ENCODE measurements around the gene MED15. TPM values are rescaled to one million over a fixed set of nuclear protein-coding genes. Genes with fewer than 3 reads are reported as not detected.
"Not testable (repeated sequence)": the region's sequence is repeated elsewhere in the genome, so short reads cannot be mapped to it uniquely, and the experiment has no call there.

MED15 gene
- total RNA-seq, 1 donor from 2014 or later: 11.4 TPM

DNA sequence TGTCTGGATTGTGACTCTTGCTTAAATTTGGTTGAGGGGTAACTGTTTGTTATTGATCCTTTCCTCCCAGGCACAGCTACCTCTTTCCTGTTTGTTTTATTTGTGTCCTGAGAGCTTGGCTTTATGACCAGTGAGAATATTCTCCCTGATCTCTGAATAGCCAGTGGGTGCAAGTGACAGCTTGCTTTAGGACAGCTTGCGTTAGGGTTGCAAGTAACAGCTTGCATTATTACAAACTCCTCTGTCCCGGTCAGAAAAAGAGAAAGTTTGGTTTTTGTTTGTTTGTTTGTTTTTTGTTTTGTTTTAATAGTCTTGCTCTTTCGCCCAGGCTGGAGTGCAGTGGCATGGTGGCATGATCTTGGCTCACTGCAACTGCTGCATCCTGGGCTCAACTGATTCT is 8.5 kb upstream of the MED15 start:
- TF ChIP-seq, protein P1, sequence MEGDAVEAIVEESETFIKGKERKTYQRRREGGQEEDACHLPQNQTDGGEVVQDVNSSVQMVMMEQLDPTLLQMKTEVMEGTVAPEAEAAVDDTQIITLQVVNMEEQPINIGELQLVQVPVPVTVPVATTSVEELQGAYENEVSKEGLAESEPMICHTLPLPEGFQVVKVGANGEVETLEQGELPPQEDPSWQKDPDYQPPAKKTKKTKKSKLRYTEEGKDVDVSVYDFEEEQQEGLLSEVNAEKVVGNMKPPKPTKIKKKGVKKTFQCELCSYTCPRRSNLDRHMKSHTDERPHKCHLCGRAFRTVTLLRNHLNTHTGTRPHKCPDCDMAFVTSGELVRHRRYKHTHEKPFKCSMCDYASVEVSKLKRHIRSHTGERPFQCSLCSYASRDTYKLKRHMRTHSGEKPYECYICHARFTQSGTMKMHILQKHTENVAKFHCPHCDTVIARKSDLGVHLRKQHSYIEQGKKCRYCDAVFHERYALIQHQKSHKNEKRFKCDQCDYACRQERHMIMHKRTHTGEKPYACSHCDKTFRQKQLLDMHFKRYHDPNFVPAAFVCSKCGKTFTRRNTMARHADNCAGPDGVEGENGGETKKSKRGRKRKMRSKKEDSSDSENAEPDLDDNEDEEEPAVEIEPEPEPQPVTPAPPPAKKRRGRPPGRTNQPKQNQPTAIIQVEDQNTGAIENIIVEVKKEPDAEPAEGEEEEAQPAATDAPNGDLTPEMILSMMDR (IDR thresholded peaks at IDR 0.05): no peak
- TF ChIP-seq EZH2 (IDR thresholded peaks at IDR 0.05) (no peak), EZH2phosphoT487 (IDR thresholded peaks at IDR 0.05) (no peak)
- Histone ChIP-seq H2AFZ (replicated peaks) (no peak overlapping the region), H3K9me3 (ENCODE audit: low read depth) (no peaks in the 10 kb centered on the region), H3K9ac (no peak overlapping the region), H4K20me1 (ENCODE audit: low read depth) (peaks cover 13% of the 10 kb centered on the region), H3K4me2 (no peak overlapping the region), H3K4me1 (peaks cover 16% of the 10 kb centered on the region), H3K79me2 (ENCODE audit: low read depth) (peaks cover 25% of the 10 kb centered on the region), H3K27me3 (peaks cover 13% of the 10 kb centered on the region), H3F3A (ENCODE audit: low read depth) (peaks cover 6% of the 10 kb centered on the region), H3K27ac (no peak overlapping the region), H3K36me3 (no peaks in the 10 kb centered on the region), H3K4me3 (no peak overlapping the region)
- no peak overlapping the region for H3K27ac Mint-ChIP-seq
- H3K36me3 Mint-ChIP-seq: peaks cover 13% of the 10 kb centered on the region
- H3K4me3 Mint-ChIP-seq: no peak overlapping the region
- no peaks in the 10 kb centered on the region for H3K9me3 Mint-ChIP-seq
- no peaks in the 10 kb centered on the region for H3K27me3 Mint-ChIP-seq (ENCODE audit: insufficient read depth, low read depth)
- no peak for DNase-seq (ENCODE audit: low spot score)
- peaks cover 16% of the 10 kb centered on the region for H3K4me1 Mint-ChIP-seq

DNA sequence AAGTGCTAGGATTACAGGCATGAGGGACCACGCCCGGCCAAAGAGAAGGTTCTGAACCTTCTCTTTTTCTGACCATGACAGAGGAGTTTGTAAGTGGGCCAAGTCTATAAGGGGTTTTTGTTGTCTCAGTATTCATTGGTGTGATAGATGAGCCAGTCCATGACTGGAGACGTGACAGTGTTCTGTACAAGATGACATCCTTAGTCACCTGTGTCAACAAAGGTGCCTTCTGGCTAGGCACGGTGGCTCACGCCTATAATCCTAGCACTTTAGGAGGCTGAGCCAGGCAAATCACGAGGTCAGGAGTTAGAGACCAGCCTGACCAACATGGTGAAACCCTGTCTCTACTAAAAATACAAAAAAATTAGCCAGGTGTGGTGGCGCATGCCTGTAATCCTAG is 7.6 kb upstream of the MED15 start:
- Histone ChIP-seq H3K9me3 (ENCODE audit: low read depth) (no peaks in the 10 kb centered on the region), H3K4me3 (no peak overlapping the region), H3K79me2 (ENCODE audit: low read depth) (peaks cover 16% of the 10 kb centered on the region), H4K20me1 (ENCODE audit: low read depth) (peaks cover 5% of the 10 kb centered on the region), H3K4me1 (peaks cover 9% of the 10 kb centered on the region), H3K9ac (no peak overlapping the region), H3K36me3 (no peaks in the 10 kb centered on the region), H3K27me3 (peaks cover 4% of the 10 kb centered on the region), H2AFZ (replicated peaks) (no peak overlapping the region), H3K27ac (no peak overlapping the region), H3F3A (ENCODE audit: low read depth) (peaks cover 6% of the 10 kb centered on the region), H3K4me2 (no peak overlapping the region)
- H3K27me3 Mint-ChIP-seq (ENCODE audit: insufficient read depth, low read depth): peaks cover 2% of the 10 kb centered on the region
- H3K36me3 Mint-ChIP-seq: peaks cover 13% of the 10 kb centered on the region
- no peak for DNase-seq (ENCODE audit: low spot score)
- H3K27ac Mint-ChIP-seq: no peak overlapping the region
- H3K9me3 Mint-ChIP-seq: no peaks in the 10 kb centered on the region
- TF ChIP-seq EZH2 (IDR thresholded peaks at IDR 0.05) (no peak), EZH2phosphoT487 (IDR thresholded peaks at IDR 0.05) (no peak)
- TF ChIP-seq, protein P1 (IDR thresholded peaks at IDR 0.05): no peak
- peaks cover 12% of the 10 kb centered on the region for H3K4me1 Mint-ChIP-seq
- H3K4me3 Mint-ChIP-seq: no peak overlapping the region

- TF ChIP-seq, protein P1 (IDR thresholded peaks at IDR 0.05): no peak
- TF ChIP-seq EZH2phosphoT487 (IDR thresholded peaks at IDR 0.05) (no peak), EZH2 (IDR thresholded peaks at IDR 0.05) (no peak)
- Histone ChIP-seq H2AFZ (replicated peaks) (no peak overlapping the region), H4K20me1 (ENCODE audit: low read depth) (peaks cover 7% of the 10 kb centered on the region), H3K27ac (no peak overlapping the region), H3K4me1 (peaks cover 6% of the 10 kb centered on the region), H3K9ac (no peak overlapping the region), H3F3A (ENCODE audit: low read depth) (peaks cover 5% of the 10 kb centered on the region), H3K79me2 (ENCODE audit: low read depth) (peaks cover 13% of the 10 kb centered on the region), H3K36me3 (no peaks in the 10 kb centered on the region), H3K4me2 (no peak overlapping the region), H3K4me3 (no peak overlapping the region), H3K27me3 (no peaks in the 10 kb centered on the region), H3K9me3 (ENCODE audit: low read depth) (no peaks in the 10 kb centered on the region)
- Mint-ChIP-seq H3K27ac (peak overlapping the region; percentile 37), H3K4me3 (peak overlapping the region; percentile 27), H3K4me1 (peaks cover 14% of the 10 kb centered on the region), H3K36me3 (peaks cover 10% of the 10 kb centered on the region), H3K27me3 (ENCODE audit: insufficient read depth, low read depth) (peaks cover 2% of the 10 kb centered on the region), H3K9me3 (no peaks in the 10 kb centered on the region)
- no peak for DNase-seq (ENCODE audit: low spot score)
Observed at GRCh38 chr22:20503816-20504215, 3.6 kb upstream of the MED15 start.

DNA sequence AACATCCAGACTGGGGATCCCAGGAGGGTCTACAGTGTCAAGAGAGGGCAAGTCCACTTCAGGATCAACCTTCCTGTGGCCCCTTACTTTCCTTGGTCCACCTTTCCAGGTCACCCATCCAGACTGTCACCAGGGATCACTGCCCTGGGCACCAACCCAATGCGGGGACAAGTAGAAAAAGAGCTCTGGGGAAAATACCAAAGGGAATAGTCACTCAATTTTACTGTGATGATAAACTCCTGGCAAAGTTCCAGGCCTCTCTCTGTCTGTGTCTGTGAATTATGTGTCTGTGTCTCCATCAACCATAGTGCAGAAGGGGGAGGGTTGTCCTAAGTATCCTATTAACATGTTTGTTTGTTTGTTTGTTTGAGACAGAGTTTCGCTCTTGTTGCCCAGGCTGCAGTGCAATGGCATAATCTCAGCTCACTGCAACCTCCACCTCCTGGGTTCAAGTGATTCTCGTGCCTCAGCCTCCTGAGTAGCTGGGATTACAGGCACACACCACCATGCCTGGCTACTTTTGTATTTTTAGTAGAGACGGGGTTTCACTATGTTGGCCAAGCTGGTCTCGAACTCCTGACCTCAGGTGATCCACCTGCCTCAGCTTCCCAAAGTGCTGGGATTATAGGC is 3.0 kb upstream of the MED15 start:
- peak overlapping the region; percentile 37 for H3K27ac Mint-ChIP-seq
- H3K4me3 ChIP-seq; H3K9me3 ChIP-seq (ENCODE audit: low read depth); H2AFZ ChIP-seq (replicated peaks); H3K9ac ChIP-seq; H3K9me3 Mint-ChIP-seq; H3F3A ChIP-seq (ENCODE audit: low read depth); H3K36me3 Mint-ChIP-seq; H3K27me3 ChIP-seq; H3K4me2 ChIP-seq; H3K27me3 Mint-ChIP-seq (ENCODE audit: insufficient read depth, low read depth); DNase-seq (ENCODE audit: low spot score); H3K36me3 ChIP-seq; H3K27ac ChIP-seq: not testable (repeated sequence)
- peak overlapping the region; percentile 27 for H3K4me3 Mint-ChIP-seq
- peaks cover 12% of the 10 kb centered on the region for H4K20me1 ChIP-seq (ENCODE audit: low read depth)
- H3K79me2 ChIP-seq (ENCODE audit: low read depth): peaks cover 19% of the 10 kb centered on the region
- H3K4me1 Mint-ChIP-seq: peaks cover 20% of the 10 kb centered on the region
- H3K4me1 ChIP-seq: peaks cover 12% of the 10 kb centered on the region

Data from neural progenitor cell (in vitro differentiated cells).